ENCODE data around the gene UNC13B.

Gene UNC13B

GRCh38 chr9:35303567-35303966, 141.8 kb downstream of the UNC13B start:
- TF ChIP-seq TAF1 (IDR thresholded peaks at IDR 0.05; ENCODE audit: borderline replicate concordance, insufficient read depth, low read length) (no peak), POLR2AphosphoS5 (IDR thresholded peaks at IDR 0.05; ENCODE audit: low read depth, low read length) (no peak), SIN3A (IDR thresholded peaks at IDR 0.05; ENCODE audit: borderline replicate concordance, insufficient read depth, low read length) (no peak)

- TF ChIP-seq FOXP2 (optimal IDR thresholded peaks at IDR 0.05; ENCODE audit: borderline replicate concordance, extremely low read depth, extremely low read length, insufficient read depth), result no peak
- no peak for TF ChIP-seq TAF1 (IDR thresholded peaks at IDR 0.05; ENCODE audit: borderline replicate concordance, insufficient read depth, low read length)
- no peak for TF ChIP-seq REST (IDR thresholded peaks at IDR 0.05; ENCODE audit: insufficient read depth in 1 of 2, low read depth in 2 of 2, low read length in 2 of 2)
- no peak for TF ChIP-seq POLR2AphosphoS5 (IDR thresholded peaks at IDR 0.05; ENCODE audit: low read depth, low read length)
- no peak for TF ChIP-seq SIN3A (IDR thresholded peaks at IDR 0.05; ENCODE audit: borderline replicate concordance, insufficient read depth, low read length)
Observed at GRCh38 chr9:35306283-35306682, 144.5 kb downstream of the UNC13B start.

GRCh38 chr9:35308316-35308715, 146.5 kb downstream of the UNC13B start:
- TF ChIP-seq FOXP2 (optimal IDR thresholded peaks at IDR 0.05; ENCODE audit: borderline replicate concordance, extremely low read depth, extremely low read length, insufficient read depth) (no peak), TAF1 (IDR thresholded peaks at IDR 0.05; ENCODE audit: borderline replicate concordance, insufficient read depth, low read length) (no peak), REST (IDR thresholded peaks at IDR 0.05; ENCODE audit: insufficient read depth in 1 of 2, low read depth in 2 of 2, low read length in 2 of 2) (no peak)

GRCh38 chr9:35311891-35312639, 150.3 kb downstream of the UNC13B start:
- TF ChIP-seq REST (IDR thresholded peaks at IDR 0.05; ENCODE audit: insufficient read depth in 1 of 2, low read depth in 2 of 2, low read length in 2 of 2) (no peak), TAF1 (IDR thresholded peaks at IDR 0.05; ENCODE audit: borderline replicate concordance, insufficient read depth, low read length) (no peak)

GRCh38 chr9:35313460-35313859, 151.7 kb downstream of the UNC13B start:
- no peak for TF ChIP-seq FOXP2 (optimal IDR thresholded peaks at IDR 0.05; ENCODE audit: borderline replicate concordance, extremely low read depth, extremely low read length, insufficient read depth)
- no peak for TF ChIP-seq POLR2AphosphoS5 (IDR thresholded peaks at IDR 0.05; ENCODE audit: low read depth, low read length)
- no peak for TF ChIP-seq TAF1 (IDR thresholded peaks at IDR 0.05; ENCODE audit: borderline replicate concordance, insufficient read depth, low read length)
- no peak for TF ChIP-seq SIN3A (IDR thresholded peaks at IDR 0.05; ENCODE audit: borderline replicate concordance, insufficient read depth, low read length)
- TF ChIP-seq REST (IDR thresholded peaks at IDR 0.05; ENCODE audit: insufficient read depth in 1 of 2, low read depth in 2 of 2, low read length in 2 of 2), result no peak
